GM11168 (cell line): ENCODE measurements around the gene CDHR4.

Experiments used
- in situ Hi-C: fragments of 300-500 bp; cut with MboI; formaldehyde crosslinking; loops from one replicate; pipeline ENCODE4 v1.12.0; 2022; ENCODE audit warnings: low sequenced_read_pairs; ENCODE audit not compliant: unreplicated experiment

The CDHR4 gene

DNA sequence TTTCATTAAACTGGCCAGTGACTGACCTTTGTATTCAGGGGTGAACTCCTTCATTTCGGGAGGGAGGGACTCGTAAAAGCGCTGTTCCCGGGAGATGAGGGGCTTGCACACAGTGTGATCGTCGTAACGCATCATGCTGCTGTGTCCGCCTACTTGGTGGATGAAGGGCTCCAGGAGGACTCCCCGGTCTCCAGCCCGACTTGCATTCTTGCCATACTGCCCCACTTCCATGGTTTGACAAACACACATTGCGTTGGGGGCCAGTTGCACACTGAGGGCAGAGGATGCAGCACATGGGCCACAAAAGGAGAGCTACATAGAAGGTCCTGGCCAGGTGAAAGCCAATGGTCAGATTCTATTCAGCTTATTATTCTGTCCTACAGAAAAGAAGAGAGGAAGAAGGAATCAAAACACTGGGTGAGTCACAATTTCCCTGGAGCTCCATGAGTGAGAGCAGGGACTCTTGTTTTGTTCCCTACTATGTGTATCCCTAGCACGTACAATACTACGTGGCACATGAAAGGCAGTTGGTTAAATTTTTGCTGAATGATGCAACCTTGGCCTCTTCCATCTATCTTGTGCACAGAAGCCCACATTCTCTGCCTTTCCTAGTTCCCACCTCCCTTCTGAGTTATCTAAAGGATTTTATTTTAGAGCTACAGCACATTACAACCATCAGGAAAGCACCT lies 51.7 kb downstream of the CDHR4 start:
- in situ Hi-C loops, result no loop called here

DNA sequence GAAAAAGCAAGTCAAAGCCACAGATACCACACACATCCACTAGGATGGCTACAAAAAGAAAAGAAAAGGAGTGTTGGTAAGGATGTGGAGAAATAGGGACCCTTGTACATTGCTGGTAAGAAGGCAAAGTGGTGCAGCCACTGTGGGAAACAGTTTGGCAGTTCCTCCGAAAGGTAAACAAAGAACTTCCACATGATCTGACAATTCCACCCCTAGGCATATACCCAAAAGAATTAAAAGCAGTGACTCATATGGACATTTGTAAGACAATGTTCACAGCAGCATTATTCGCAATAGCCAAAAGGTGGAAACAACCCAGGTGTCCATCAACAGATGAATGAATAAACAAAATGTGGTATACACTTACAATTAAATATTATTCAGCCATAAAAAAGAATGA lies 53.7 kb downstream of the CDHR4 start:
- in situ Hi-C loops, result no loop called here
